Breast epithelium (tissue), 3 donors: ENCODE measurements around the gene CHST8.

Experiments used
- POLR2AphosphoS5 ChIP-seq, 3 donors: sonication (generic); formaldehyde crosslinking; IDR thresholded peaks; one replicate each; pipeline ENCODE4 v1.6.1; 2017; ENCODE audit warnings: antibody characterized with exemption in 3 of 3
- TF ChIP-seq, protein P1 (sequence below), 3 donors: fragments of 450-650 bp; IDR thresholded peaks; one replicate each; pipeline ENCODE4 v1.5.1; 2016 to 2017; ENCODE audit warnings: antibody characterized with exemption in 3 of 3, mild to moderate bottlenecking in 3 of 3, moderate library complexity in 3 of 3

DNA sequence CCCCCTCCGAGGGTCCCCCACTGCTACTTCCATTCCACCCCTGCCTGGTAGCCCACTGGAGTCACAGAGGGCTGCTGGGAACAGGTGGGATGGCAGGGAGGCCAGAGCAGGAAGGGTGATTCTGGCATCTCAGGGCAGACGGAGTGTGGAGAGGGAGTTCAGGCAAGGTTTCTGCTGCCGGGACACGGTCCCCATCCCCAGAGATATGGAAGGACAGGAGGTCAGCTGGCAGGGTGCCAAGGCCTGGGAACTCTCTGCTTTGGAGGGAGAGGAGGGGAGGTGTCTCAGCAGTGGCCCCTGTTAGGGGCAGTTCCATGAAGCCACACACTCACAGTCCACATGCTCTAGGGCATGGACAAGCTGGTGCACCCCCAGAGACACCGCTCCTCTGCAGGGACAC, 68.1 kb downstream of the CHST8 start:
- TF ChIP-seq POLR2AphosphoS5 (IDR thresholded peaks at IDR 0.05): no peak
- TF ChIP-seq, protein P1, sequence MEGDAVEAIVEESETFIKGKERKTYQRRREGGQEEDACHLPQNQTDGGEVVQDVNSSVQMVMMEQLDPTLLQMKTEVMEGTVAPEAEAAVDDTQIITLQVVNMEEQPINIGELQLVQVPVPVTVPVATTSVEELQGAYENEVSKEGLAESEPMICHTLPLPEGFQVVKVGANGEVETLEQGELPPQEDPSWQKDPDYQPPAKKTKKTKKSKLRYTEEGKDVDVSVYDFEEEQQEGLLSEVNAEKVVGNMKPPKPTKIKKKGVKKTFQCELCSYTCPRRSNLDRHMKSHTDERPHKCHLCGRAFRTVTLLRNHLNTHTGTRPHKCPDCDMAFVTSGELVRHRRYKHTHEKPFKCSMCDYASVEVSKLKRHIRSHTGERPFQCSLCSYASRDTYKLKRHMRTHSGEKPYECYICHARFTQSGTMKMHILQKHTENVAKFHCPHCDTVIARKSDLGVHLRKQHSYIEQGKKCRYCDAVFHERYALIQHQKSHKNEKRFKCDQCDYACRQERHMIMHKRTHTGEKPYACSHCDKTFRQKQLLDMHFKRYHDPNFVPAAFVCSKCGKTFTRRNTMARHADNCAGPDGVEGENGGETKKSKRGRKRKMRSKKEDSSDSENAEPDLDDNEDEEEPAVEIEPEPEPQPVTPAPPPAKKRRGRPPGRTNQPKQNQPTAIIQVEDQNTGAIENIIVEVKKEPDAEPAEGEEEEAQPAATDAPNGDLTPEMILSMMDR (IDR thresholded peaks at IDR 0.05): no peak
